SK-N-SH (cell line): Measurements from ENCODE around the gene BMP5. TPM values are rescaled to one million over a fixed set of nuclear protein-coding genes. Genes with fewer than 3 reads are reported as not detected.

ENCODE experiments used
- CTCF ChIA-PET: fragments of 300-600, 350-600 bp; formaldehyde crosslinking; extraction: SDS; loops from one replicate; lab custom pipeline; 2021; lab: Yijun Ruan, JAX
- POLR2A ChIA-PET: fragments of 350-600 bp; sonication (Branson Sonifier 250); formaldehyde crosslinking; extraction: SDS; loops from one replicate; lab custom pipeline; 2020; ENCODE audit warnings: antibody characterized with exemption, inconsistent platforms; lab: Yijun Ruan, JAX
- DNase-seq: peaks from one replicate; pipeline ENCODE4 v3.0.0; 2012
- H2AFZ ChIP-seq: fragments of 200-600 bp; sonication (generic); 2 replicates; pipeline ENCODE4 v1.8.1; 2016; ENCODE audit warnings: antibody characterized with exemption, mild to moderate bottlenecking, low read depth
- H3F3A ChIP-seq: fragments of 200-600 bp; sonication (generic); replicated peaks from 2 replicates; pipeline ENCODE3; 2016; ENCODE audit warnings: antibody characterized with exemption, mild to moderate bottlenecking; ENCODE audit not compliant: insufficient read depth
- H3K27ac ChIP-seq, 2 experiments: fragments of 200-500 bp in 1 of 2; fragments of 200-600 bp in 1 of 2; sonication (Bioruptor generic) in 1 of 2; sonication (generic), shearing (Covaris generic) in 1 of 2; 2 replicates each; pipeline versions ENCODE4 v1.5.1 to v1.6.1; 2014 to 2016; ENCODE audit warnings: low read depth in 2 of 2, inconsistent platforms in 1 of 2, low read length in 1 of 2, mild to moderate bottlenecking in 1 of 2, mixed read lengths in 1 of 2
- H3K27me3 ChIP-seq: fragments of 200-600 bp; sonication (generic), shearing (Covaris generic); 2 replicates; pipeline ENCODE4 v1.6.1; 2016; ENCODE audit warnings: mixed run types; ENCODE audit not compliant: insufficient read depth
- H3K36me3 ChIP-seq, 2 experiments: fragments of 200-500 bp in 1 of 2; fragments of 200-600 bp in 1 of 2; sonication (Bioruptor generic) in 1 of 2; sonication (generic) in 1 of 2; replicated peaks in 1 of 2; 2 replicates each; pipeline versions ENCODE3 to v1.5.1; 2014 to 2016; ENCODE audit warnings: low read length in 1 of 2, mild to moderate bottlenecking in 1 of 2; ENCODE audit not compliant: insufficient read depth in 2 of 2, control insufficient read depth in 1 of 2
- H3K4me1 ChIP-seq, 2 experiments: fragments of 200-500 bp in 1 of 2; fragments of 200-600 bp in 1 of 2; sonication (Bioruptor generic) in 1 of 2; sonication (generic), shearing (Covaris generic) in 1 of 2; 2 replicates each; pipeline versions ENCODE4 v1.5.1 to v1.6.1; 2014 to 2016; ENCODE audit warnings: low read depth in 1 of 2, low read length in 1 of 2, mixed run types in 1 of 2; ENCODE audit not compliant: insufficient read depth in 2 of 2, control insufficient read depth in 1 of 2
- H3K4me2 ChIP-seq: fragments of 200-600 bp; sonication (generic), shearing (Covaris generic); 2 replicates; pipeline ENCODE4 v1.6.1; 2017; ENCODE audit warnings: mixed run types
- H3K4me3 ChIP-seq, 2 experiments: fragments of 200-500 bp in 1 of 2; fragments of 200-600 bp in 1 of 2; sonication (Bioruptor generic) in 1 of 2; sonication (generic), shearing (Covaris generic) in 1 of 2; 2 replicates each; pipeline versions ENCODE4 v1.5.1 to v1.8.1; 2014 to 2016; ENCODE audit warnings: low read depth in 2 of 2, inconsistent platforms in 1 of 2, low read length in 1 of 2, mild to moderate bottlenecking in 1 of 2, mixed read lengths in 1 of 2, moderate library complexity in 1 of 2
- H3K79me2 ChIP-seq: fragments of 200-600 bp; sonication (generic); 2 replicates; pipeline ENCODE4 v1.8.1; 2017; ENCODE audit warnings: mild to moderate bottlenecking; ENCODE audit not compliant: insufficient read depth
- H3K9ac ChIP-seq: fragments of 200-600 bp; sonication (generic); 2 replicates; pipeline ENCODE4 v1.6.1; 2017; ENCODE audit warnings: mixed run types
- H3K9me2 ChIP-seq: fragments of 200-600 bp; sonication (generic); 2 replicates; pipeline ENCODE4 v1.6.1; 2017; ENCODE audit warnings: mixed run types
- H3K9me3 ChIP-seq: fragments of 200-600 bp; sonication (generic); 2 replicates; pipeline ENCODE4 v1.6.1; 2017; ENCODE audit warnings: mixed run types, mild to moderate bottlenecking, moderate library complexity
- H4K20me1 ChIP-seq: fragments of 200-600 bp; sonication (generic); 2 replicates; pipeline ENCODE4 v1.6.1; 2017; ENCODE audit warnings: mild to moderate bottlenecking, mixed run types; ENCODE audit not compliant: insufficient read depth
- EP300 ChIP-seq, 2 experiments: IDR thresholded peaks; 2 replicates each; pipeline versions ENCODE4 v1.4.0 to v1.6.1; 2012; ENCODE audit warnings: borderline replicate concordance in 1 of 2, low read depth in 1 of 2, low read length in 1 of 2
- EZH2phosphoT487 ChIP-seq: fragments of 200-600 bp; sonication (generic); IDR thresholded peaks from 2 replicates; pipeline ENCODE4 v1.6.1; 2017; ENCODE audit warnings: low read depth, mixed run types, mild to moderate bottlenecking, antibody characterized with exemption, moderate library complexity, borderline replicate concordance
- FOSL2 ChIP-seq: IDR thresholded peaks from 2 replicates; pipeline ENCODE4 v1.4.0; 2012; ENCODE audit warnings: low read depth, mild to moderate bottlenecking, moderate library complexity, borderline replicate concordance
- FOXM1 ChIP-seq: IDR thresholded peaks from 2 replicates; pipeline ENCODE4 v1.4.0; 2012; ENCODE audit warnings: low read depth, mild to moderate bottlenecking
- GABPA ChIP-seq: IDR thresholded peaks from 2 replicates; pipeline ENCODE4 v1.4.0; 2012; ENCODE audit warnings: low read depth, mild to moderate bottlenecking
- GATA2 ChIP-seq: sonication (generic); formaldehyde crosslinking; IDR thresholded peaks from 2 replicates; pipeline ENCODE4 v1.5.0; 2020; ENCODE audit warnings: mild to moderate bottlenecking, missing genetic modification reagents
- JUND ChIP-seq: IDR thresholded peaks from 2 replicates; pipeline ENCODE4 v1.4.0; 2012
- MXI1 ChIP-seq: IDR thresholded peaks from 2 replicates; pipeline ENCODE4 v1.6.1; 2012; ENCODE audit warnings: mild to moderate bottlenecking, low read depth, low read length, improper control_type of control experiment
- NFIC ChIP-seq: IDR thresholded peaks from 2 replicates; pipeline ENCODE4 v1.4.0; 2012; ENCODE audit warnings: borderline replicate concordance
- POLR2AphosphoS5 ChIP-seq: IDR thresholded peaks from 2 replicates; pipeline ENCODE4 v1.6.1; 2012; ENCODE audit warnings: low read depth, low read length
- RCOR1 ChIP-seq: fragments of 150-350 bp; IDR thresholded peaks from 2 replicates; pipeline ENCODE4 v1.6.1; 2017; ENCODE audit warnings: antibody characterized with exemption, low read length
- RXRA ChIP-seq: IDR thresholded peaks from 2 replicates; pipeline ENCODE4 v1.4.0; 2012; ENCODE audit warnings: low read depth, mild to moderate bottlenecking, borderline replicate concordance
- YY1 ChIP-seq: IDR thresholded peaks from 2 replicates; pipeline ENCODE4 v1.4.0; 2012; ENCODE audit warnings: low read depth, mild to moderate bottlenecking
- WGBS: methylation state at CpG from one replicate; pipeline ENCODE4 v1.1.6; 2017; ENCODE audit warnings: low lambda C conversion rate; 5-methylcytosine and 5-hydroxymethylcytosine counted together
- polyA plus RNA-seq, 3 experiments: library from polyadenylated mRNA; depleted of rRNA; stranded (reverse); fragments of >200 nt; gene quantifications; 2 replicates each; pipeline ENCODE4 v1.2.3, GENCODE V29; 2012
- TF ChIP-seq, protein P1 (sequence below): IDR thresholded peaks from 2 replicates; pipeline ENCODE4 v1.4.0; 2012; ENCODE audit warnings: low read depth, borderline replicate concordance
- TF ChIP-seq, protein P2 (sequence below): fragments of 150-350 bp; IDR thresholded peaks from 2 replicates; pipeline ENCODE4 v1.6.1; 2017; ENCODE audit warnings: antibody characterized with exemption, low read length, low read depth, borderline replicate concordance
- TF ChIP-seq, protein P3 (sequence below): IDR thresholded peaks from 2 replicates; pipeline ENCODE4 v1.4.0; 2012; ENCODE audit warnings: low read depth, borderline replicate concordance
- TF ChIP-seq, protein P4 (sequence below): IDR thresholded peaks from 2 replicates; pipeline ENCODE4 v1.6.1; 2012; ENCODE audit warnings: mild to moderate bottlenecking, low read depth, low read length, moderate library complexity
- TF ChIP-seq, protein P5 (sequence below): IDR thresholded peaks from 2 replicates; pipeline ENCODE4 v1.4.0; 2012; ENCODE audit warnings: low read depth
- TF ChIP-seq, protein P6 (sequence below): fragments of 200-600 bp; sonication (generic); IDR thresholded peaks from 2 replicates; pipeline ENCODE4 v1.6.1; 2017; ENCODE audit warnings: antibody characterized with exemption, mild to moderate bottlenecking, moderate library complexity

Gene BMP5
- polyA plus RNA-seq, 1 of the 3 experiments (the other 2 are of a cell fraction), result 0.05 TPM

DNA sequence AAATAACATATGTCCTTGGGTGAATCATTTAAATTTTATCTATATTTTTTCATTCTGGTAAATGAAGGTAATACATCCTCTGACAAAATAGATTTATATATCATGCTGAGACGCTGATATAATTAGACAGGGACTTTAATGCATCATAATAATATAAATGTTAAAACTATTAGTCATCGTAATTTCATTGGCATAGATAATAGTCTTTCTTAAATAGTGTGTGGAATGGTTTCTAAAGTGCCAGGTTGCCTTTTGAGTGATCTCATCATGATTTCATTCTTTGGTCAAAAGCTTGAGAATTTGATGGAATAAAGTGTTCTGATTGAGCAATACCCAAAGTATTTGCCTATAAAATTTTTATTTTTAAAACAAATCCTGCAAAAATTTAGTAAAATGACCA, 43.2 kb upstream of the BMP5 start (continued):
- TF ChIP-seq EP300 (IDR thresholded peaks at IDR 0.05; ENCODE audit: borderline replicate concordance in 1 of 2, low read depth in 1 of 2, low read length in 1 of 2), result peak in 1 of 2 experiments; percentile 60; a peak in 2 of 4 replicates
- TF ChIP-seq RCOR1, result no peak
- TF ChIP-seq, protein P1, sequence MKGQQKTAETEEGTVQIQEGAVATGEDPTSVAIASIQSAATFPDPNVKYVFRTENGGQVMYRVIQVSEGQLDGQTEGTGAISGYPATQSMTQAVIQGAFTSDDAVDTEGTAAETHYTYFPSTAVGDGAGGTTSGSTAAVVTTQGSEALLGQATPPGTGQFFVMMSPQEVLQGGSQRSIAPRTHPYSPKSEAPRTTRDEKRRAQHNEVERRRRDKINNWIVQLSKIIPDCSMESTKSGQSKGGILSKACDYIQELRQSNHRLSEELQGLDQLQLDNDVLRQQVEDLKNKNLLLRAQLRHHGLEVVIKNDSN, result no peak
- 0 out of 2 replicates have a peak, but pooled peaks have one; percentile 34 for TF ChIP-seq FOXM1
- no peak for TF ChIP-seq RXRA
- TF ChIP-seq, protein P2, sequence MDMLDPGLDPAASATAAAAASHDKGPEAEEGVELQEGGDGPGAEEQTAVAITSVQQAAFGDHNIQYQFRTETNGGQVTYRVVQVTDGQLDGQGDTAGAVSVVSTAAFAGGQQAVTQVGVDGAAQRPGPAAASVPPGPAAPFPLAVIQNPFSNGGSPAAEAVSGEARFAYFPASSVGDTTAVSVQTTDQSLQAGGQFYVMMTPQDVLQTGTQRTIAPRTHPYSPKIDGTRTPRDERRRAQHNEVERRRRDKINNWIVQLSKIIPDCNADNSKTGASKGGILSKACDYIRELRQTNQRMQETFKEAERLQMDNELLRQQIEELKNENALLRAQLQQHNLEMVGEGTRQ, result no peak
- TF ChIP-seq JUND, result peak; percentile 74

DNA sequence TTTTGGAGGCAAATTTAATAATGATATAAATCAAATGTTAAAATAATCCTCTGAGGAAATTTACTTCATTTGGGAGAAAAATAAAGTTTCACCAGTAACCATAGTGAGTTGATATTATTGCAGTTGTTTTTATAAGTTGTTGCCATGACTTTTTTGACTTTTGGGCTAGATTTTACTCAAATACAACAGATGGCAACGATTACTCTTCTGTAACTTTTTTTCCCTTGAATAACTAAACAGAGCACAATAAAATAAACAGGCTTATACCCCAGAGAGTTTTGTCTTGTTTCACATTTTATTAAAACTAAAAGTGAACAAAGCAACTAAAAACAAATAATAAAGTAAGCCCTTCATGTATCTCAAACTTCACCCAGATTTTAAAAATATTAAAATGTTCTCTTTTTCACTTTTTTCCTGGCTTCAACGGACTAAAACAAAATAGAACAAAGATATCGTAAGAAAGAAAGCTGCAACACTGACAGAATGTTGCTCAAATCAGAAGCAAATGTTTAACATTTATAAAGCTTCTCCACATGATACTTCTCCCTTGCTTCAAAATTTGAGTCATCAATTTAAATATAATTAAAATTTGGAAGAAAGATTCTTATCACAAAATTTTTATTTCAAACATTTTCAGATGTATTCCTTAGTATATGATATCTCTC, 42.5 kb upstream of the BMP5 start:
- H3K4me1 ChIP-seq, result peaks cover 0 to 19% of the 10 kb centered on the region in 2 experiments; a peak in 2 of 4 replicates
- 23% methylated on average over 3 of the region's 3 CpGs for WGBS
- H3K9me2 ChIP-seq, result no peaks in the 10 kb centered on the region
- H3K27me3 ChIP-seq, result no peaks in the 10 kb centered on the region
- no peak for DNase-seq
- no peak overlapping the region for H3K4me2 ChIP-seq
- CTCF ChIA-PET, result no interaction called here
- H3K9ac ChIP-seq, result no peak overlapping the region
- H3K27ac ChIP-seq, result peak overlapping the region in 1 of 2 experiments; percentile 48; a peak in 2 of 4 replicates
- H3K9me3 ChIP-seq, result no peaks in the 10 kb centered on the region
- POLR2A ChIA-PET, result no interaction called here
- peaks cover 16% of the 10 kb centered on the region for H3F3A ChIP-seq
- H4K20me1 ChIP-seq, result no peaks in the 10 kb centered on the region
- no peak overlapping the region for H3K4me3 ChIP-seq
- no peak overlapping the region for H2AFZ ChIP-seq
- H3K79me2 ChIP-seq, result no peaks in the 10 kb centered on the region
- no peaks in the 10 kb centered on the region for H3K36me3 ChIP-seq
- TF ChIP-seq, protein P3, sequence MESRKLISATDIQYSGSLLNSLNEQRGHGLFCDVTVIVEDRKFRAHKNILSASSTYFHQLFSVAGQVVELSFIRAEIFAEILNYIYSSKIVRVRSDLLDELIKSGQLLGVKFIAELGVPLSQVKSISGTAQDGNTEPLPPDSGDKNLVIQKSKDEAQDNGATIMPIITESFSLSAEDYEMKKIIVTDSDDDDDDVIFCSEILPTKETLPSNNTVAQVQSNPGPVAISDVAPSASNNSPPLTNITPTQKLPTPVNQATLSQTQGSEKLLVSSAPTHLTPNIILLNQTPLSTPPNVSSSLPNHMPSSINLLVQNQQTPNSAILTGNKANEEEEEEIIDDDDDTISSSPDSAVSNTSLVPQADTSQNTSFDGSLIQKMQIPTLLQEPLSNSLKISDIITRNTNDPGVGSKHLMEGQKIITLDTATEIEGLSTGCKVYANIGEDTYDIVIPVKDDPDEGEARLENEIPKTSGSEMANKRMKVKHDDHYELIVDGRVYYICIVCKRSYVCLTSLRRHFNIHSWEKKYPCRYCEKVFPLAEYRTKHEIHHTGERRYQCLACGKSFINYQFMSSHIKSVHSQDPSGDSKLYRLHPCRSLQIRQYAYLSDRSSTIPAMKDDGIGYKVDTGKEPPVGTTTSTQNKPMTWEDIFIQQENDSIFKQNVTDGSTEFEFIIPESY, result no peak
- TF ChIP-seq, protein P2, result no peak
- TF ChIP-seq POLR2AphosphoS5, result no peak
- no peak for TF ChIP-seq RCOR1
- TF ChIP-seq FOXM1, result no peak
- TF ChIP-seq FOSL2, result no peak
- TF ChIP-seq, protein P4, sequence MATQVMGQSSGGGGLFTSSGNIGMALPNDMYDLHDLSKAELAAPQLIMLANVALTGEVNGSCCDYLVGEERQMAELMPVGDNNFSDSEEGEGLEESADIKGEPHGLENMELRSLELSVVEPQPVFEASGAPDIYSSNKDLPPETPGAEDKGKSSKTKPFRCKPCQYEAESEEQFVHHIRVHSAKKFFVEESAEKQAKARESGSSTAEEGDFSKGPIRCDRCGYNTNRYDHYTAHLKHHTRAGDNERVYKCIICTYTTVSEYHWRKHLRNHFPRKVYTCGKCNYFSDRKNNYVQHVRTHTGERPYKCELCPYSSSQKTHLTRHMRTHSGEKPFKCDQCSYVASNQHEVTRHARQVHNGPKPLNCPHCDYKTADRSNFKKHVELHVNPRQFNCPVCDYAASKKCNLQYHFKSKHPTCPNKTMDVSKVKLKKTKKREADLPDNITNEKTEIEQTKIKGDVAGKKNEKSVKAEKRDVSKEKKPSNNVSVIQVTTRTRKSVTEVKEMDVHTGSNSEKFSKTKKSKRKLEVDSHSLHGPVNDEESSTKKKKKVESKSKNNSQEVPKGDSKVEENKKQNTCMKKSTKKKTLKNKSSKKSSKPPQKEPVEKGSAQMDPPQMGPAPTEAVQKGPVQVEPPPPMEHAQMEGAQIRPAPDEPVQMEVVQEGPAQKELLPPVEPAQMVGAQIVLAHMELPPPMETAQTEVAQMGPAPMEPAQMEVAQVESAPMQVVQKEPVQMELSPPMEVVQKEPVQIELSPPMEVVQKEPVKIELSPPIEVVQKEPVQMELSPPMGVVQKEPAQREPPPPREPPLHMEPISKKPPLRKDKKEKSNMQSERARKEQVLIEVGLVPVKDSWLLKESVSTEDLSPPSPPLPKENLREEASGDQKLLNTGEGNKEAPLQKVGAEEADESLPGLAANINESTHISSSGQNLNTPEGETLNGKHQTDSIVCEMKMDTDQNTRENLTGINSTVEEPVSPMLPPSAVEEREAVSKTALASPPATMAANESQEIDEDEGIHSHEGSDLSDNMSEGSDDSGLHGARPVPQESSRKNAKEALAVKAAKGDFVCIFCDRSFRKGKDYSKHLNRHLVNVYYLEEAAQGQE, result no peak
- TF ChIP-seq, protein P5, sequence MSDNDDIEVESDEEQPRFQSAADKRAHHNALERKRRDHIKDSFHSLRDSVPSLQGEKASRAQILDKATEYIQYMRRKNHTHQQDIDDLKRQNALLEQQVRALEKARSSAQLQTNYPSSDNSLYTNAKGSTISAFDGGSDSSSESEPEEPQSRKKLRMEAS, result no peak
- no peak for TF ChIP-seq EZH2phosphoT487
- no peak for TF ChIP-seq MXI1
- TF ChIP-seq, protein P6, sequence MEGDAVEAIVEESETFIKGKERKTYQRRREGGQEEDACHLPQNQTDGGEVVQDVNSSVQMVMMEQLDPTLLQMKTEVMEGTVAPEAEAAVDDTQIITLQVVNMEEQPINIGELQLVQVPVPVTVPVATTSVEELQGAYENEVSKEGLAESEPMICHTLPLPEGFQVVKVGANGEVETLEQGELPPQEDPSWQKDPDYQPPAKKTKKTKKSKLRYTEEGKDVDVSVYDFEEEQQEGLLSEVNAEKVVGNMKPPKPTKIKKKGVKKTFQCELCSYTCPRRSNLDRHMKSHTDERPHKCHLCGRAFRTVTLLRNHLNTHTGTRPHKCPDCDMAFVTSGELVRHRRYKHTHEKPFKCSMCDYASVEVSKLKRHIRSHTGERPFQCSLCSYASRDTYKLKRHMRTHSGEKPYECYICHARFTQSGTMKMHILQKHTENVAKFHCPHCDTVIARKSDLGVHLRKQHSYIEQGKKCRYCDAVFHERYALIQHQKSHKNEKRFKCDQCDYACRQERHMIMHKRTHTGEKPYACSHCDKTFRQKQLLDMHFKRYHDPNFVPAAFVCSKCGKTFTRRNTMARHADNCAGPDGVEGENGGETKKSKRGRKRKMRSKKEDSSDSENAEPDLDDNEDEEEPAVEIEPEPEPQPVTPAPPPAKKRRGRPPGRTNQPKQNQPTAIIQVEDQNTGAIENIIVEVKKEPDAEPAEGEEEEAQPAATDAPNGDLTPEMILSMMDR, result no peak
- no peak for TF ChIP-seq GATA2 (CRISPR knock-in tag)
- TF ChIP-seq NFIC, result no peak
- no peak for TF ChIP-seq GABPA
- TF ChIP-seq YY1, result no peak
